Measurements from ENCODE around the gene CCL4.
"Not testable (repeated sequence)": the region's sequence is repeated elsewhere in the genome, so short reads cannot be mapped to it uniquely, and the experiment has no call there.

CCL4 gene

GRCh38 chr17:36087897-36088572 is 15.6 kb upstream of the CCL4 start:
- DNase-seq (ENCODE audit: low read depth in 2 of 2), result not testable (repeated sequence)

DNA sequence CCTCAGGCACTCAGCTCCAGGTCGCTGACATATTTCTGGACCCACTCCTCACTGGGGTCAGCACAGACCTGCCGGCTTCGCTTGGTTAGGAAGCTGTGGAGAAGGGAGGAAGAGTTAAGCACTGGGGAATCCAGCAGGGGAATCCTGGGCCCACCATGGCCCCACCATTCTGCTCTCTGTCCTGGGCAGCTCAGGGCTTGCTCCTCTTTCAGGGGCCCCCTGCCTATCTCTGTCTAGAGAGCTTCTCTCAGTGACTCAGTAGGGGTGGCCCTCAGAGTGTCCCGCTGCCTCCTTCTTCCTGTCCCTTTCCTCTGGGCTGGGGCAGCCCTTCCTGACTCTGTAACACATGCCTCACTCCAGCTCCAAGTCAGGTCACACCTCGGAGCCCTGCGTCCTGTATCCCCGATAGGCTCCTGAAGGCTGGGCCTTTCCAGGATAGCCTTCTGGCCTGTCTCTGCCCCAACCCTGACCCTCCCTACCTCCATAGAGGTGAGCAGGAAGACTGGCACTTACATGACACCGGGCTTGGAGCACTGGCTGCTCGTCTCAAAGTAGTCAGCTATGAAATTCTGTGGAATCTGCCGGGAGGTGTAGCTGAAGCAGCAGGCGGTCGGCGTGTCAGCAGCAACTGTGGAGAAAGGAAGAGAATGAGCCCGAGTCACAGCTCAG is 14.8 kb upstream of the CCL4 start:
- DNase-seq (ENCODE audit: low read depth in 2 of 2), result no peak

DNA sequence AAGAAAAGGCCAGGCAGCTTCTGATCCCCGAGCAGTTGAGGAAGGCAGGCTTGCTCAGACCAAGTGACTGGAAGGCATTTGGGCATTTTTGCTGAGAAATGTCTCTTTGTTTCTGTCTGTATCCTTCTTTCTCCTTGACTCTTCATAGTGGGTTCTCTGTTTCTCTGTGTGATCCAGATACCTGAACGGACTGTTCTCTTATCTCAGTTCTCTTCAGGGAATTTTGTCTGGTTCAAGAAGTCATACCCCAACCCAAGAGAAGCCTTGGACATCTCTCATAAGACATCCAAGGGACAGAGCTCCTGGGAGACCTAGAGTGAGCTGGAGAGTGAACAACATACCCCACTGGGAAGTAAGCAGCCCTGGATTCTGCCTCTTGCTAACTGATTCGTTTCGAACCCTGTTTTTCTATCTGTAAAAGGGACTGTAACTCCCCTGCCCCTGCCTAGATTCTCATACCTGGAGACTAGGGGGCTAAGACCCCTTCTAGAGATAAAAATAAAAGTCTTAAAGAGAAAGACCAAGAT is 14.2 kb upstream of the CCL4 start:
- DNase-seq (ENCODE audit: low read depth in 2 of 2), result no peak

- no peak for DNase-seq (ENCODE audit: low read depth in 2 of 2)
These were observed 13.5 kb upstream of the CCL4 start, which contains the start of gene CCL3 for GRCh38 chr17:36089888-36090836. Gene CCL3, minus strand, starts transcription at chr17:36090143. Its CDS starts 85 bp downstream, at chr17:36090058.

DNA sequence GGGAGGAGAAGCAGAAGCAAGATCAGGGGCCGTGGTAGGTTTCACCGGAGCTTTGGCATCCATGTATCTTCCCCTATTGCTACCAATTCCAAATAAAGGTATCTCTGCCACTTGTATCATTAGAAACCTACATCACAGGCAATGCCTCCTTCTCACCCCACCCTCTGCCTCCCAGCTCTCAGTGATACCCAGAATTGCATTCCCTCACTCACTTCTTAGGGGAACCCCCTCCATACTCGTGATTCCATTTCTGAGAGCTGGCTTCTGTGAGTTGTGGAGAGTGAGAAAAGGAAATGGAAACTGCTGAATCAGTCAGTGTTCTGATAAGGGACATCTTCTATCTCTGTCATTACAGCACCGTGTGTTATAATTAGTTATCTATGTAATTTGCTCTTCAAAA is 11.4 kb upstream of the CCL4 start:
- DNase-seq (ENCODE audit: low read depth in 2 of 2), result no peak

DNA sequence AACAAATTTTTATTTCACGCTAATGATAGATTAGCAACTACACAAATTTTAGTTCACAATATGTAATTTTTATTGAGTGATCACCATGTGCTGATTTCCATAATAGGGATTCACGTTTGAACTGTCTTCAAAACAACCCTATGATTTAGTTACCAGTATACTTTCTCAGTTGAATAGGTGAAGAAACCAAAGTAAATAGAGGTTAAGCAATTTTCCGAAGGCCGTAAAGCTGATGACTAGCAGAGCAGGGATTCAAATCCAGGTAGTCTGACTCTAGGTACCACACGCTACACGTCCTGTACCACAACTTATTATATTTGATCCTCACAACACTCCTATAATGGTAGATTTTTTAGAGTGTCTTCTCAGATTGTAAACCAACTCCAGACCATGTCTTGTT is 10.9 kb upstream of the CCL4 start:
- DNase-seq (ENCODE audit: low read depth in 2 of 2), result not testable (repeated sequence)

DNA sequence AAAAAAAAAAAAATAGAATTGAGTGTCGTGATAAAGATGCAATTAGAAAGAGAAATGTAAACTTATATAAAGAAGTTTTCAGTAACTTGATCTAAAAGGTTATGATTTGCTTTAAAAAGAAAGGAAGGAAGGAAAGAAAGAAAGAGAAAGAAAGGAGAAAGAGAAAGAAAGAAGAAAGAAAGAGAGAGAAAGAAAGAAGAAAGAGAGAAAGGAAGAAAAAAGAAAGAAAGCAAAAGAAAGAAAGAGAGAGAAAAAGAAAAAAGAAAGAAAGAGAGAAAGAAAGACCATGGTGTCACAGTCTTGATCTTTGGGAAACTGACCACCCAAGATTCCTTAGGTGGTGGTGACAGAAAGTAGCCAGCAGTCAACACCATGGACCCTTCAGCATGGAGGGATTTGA is 9.4 kb upstream of the CCL4 start:
- DNase-seq (ENCODE audit: low read depth in 2 of 2), result no peak

DNA sequence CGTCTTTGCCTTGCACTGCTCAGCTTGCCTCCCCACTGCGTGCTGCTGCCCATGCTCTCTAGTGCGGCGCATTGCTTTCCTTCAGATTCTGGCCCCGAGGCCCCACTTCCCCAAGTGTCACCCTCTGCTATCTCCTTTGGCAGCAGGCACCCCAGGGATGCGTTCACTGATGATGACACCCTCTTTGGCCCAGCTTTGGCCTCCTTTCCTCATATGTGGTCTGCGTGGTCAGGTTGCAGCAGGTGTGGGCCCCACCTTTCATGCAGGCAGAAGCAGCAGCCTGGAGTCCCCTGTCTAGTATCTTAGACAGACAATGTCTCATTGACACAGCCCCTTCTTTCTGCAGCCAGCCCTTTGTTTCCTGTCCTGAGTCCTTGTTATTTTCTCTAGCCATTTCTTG is 8.9 kb upstream of the CCL4 start:
- DNase-seq (ENCODE audit: low read depth in 2 of 2), result no peak

- no peak for DNase-seq (ENCODE audit: low read depth in 2 of 2)
These were observed 7.6 kb upstream of the CCL4 start for GRCh38 chr17:36095992-36096391.

- DNase-seq (ENCODE audit: low read depth in 2 of 2), result not testable (repeated sequence)
These were observed 4.6 kb upstream of the CCL4 start for GRCh38 chr17:36099004-36099403.

GRCh38 chr17:36104246-36104645 is 619 bp downstream of the CCL4 start:
- DNase-seq (ENCODE audit: low read depth in 2 of 2), result not testable (repeated sequence)

DNA sequence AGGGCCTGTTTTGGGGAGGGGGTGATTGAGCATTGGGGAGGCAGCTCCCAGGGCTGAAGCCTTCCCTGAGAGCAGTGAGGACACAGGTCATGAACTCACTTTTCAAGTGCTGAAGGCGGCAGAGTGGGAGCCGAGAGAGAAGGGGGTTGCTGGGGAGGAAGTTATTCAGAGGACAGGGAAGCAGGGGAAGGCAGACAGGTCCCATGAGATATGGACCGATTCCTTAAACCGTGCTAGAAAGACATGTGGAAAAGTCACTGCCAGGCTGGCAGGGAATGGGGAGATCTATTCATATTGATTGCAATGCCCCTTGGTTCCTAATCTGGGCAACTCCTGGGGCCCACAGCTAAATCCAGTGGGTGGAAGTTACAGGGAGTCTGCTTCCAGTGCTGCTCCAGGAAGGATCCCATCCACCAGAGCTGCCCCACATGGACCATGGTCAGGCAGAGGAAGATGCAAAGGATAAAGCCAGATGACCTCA is 1.1 kb downstream of the CCL4 start:
- DNase-seq (ENCODE audit: low read depth in 2 of 2), result no peak

DNA sequence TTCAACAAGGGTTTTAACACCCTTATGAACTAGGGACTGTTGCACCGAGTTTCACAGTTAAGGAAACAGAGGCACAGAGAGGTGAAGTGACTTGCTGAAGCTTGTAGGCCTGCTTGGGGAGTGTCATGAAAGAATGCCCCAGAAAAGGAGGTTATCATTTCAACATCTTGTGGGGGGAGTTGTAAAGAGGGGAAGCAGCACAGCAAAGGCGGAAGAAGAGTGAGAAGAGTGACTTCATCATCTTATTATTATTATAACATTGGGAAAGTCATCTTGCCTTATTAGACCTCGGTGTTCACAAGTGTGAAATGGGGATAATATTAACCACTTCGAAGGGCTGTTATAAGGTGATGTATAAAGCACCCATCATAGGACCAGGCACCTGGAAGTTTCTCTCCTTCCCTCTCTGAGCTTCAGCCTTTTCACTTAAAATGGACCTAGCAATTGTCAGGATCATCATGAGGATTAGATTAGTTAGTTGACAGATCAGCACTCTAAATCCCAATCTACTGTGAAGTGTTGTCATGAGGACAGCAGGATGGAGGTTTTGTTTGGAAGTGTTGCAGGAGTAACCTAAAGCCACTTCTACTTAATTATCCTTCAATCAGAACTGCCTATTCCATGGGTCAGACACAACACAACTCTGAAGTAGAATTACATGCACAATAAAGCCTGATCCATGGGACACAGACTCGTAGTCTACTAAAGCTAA is 2.3 kb downstream of the CCL4 start:
- DNase-seq (ENCODE audit: low read depth in 2 of 2), result no peak

DNA sequence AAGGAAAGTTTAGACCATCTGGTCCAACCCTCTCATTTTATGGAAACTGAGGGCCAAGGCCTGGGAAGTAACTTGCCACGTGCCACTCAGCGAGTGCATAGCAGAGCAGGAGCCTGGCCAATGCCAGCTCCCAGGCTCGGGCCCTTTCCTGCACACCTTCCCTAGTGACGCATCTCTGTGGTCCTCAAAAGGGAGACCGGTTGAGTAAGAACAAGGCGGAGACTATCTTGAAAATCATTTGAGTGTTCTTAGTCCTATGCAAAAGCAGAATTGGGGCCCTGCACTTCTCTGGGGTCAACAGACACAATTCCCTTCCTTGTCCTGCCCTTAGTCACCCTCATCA is 2.8 kb downstream of the CCL4 start:
- DNase-seq (ENCODE audit: low read depth in 2 of 2), result no peak

- no peak for DNase-seq (ENCODE audit: low read depth in 2 of 2)
These were observed 4.0 kb downstream of the CCL4 start for GRCh38 chr17:36107660-36108059.

DNA sequence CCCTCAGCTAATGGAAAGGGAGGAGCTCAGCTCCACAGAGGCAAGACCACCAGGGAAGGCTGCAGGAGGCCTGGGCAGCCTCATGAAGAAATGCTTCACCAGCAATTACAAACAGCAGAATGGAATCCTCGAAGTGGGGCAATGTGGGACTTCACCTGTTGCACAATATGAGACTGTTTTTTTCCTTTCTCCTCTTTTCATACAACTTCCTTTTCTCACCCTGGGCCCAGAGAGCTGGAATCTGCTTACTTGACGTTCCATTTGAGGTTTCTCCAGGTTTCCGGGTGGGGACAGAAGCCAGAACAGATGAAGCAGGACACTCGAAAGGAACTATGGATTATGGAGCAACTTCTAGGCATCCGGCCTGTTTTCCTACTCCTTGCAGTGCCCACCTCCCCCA is 4.6 kb downstream of the CCL4 start:
- DNase-seq (ENCODE audit: low read depth in 2 of 2), result not testable (repeated sequence)

DNA sequence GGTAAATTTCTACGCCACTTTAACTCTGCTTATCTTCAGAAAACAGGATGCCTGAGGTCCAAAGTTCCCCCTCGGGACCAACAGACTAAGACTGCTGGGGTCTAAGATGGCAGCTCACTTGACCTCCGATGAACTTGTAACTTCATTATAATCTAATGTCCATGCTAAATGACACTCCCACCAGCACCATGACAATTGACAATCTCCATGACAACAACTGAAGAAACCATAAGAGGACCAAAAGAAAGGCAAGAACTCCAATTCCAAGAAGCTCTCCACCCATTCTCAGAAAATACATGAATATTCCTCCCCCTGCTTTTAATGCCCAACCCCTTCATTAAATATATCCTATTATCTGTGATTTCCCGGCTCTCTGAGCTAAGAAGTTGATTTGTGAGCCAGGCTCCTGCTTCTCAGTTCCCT is 7.5 kb downstream of the CCL4 start:
- no peak for DNase-seq (ENCODE audit: low read depth in 2 of 2)

DNA sequence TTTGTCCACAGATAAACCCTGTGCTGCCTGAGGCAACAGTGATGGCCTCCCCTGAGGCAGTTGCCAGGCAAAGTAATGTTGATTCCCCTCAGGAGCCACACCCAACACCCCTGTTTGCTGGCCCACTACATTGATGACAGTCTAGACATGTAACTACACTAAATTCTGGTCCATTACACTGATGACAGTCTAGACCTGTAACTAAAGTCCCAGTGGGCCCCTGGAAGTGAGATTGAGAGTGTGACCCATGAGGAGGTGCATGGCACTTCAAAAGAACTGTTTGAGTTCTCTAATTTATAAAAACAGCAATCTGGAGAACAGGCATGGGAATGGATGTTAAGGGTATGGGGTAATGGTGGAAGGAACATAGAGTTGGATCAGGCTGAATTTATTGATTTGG is 8.9 kb downstream of the CCL4 start:
- no peak for DNase-seq (ENCODE audit: low read depth in 2 of 2)

GRCh38 chr17:36113131-36113530 is 9.5 kb downstream of the CCL4 start:
- not testable (repeated sequence) for DNase-seq (ENCODE audit: low read depth in 2 of 2)

GRCh38 chr17:36114971-36115648 is 11.5 kb downstream of the CCL4 start:
- DNase-seq (ENCODE audit: low read depth in 2 of 2), result not testable (repeated sequence)

GRCh38 chr17:36115649-36115977 is 12.0 kb downstream of the CCL4 start:
- DNase-seq (ENCODE audit: low read depth in 2 of 2), result not testable (repeated sequence)

Measured in stimulated activated CD8-positive, alpha-beta memory T cell treated with anti-CD3 and anti-CD28 coated beads, Interleukin-15, amount 100 ng/mL, for 4 hours (primary cell).